Calu3 (cell line): ENCODE data around the gene FBXO15. TPM values are rescaled to one million over a fixed set of nuclear protein-coding genes. Genes with fewer than 3 reads are reported as not detected.

Source experiments
- BruUV-seq: library from RNA; stranded (reverse); fragments of 400-500 nt; replicated peaks from 2 replicates; lab custom pipeline; 2021; lab: Mats Ljungman, UMichigan
- CTCF ChIA-PET: fragments of 300-600 bp; sonication (Branson Sonifier 250); formaldehyde crosslinking; loops from one replicate; lab custom pipeline; 2022; ENCODE audit warnings: antibody characterized with exemption; lab: Charles Lee
- DNase-seq: peaks from one replicate; pipeline ENCODE4 v3.0.0; 2022
- H3K27ac Mint-ChIP-seq: one replicate; pipeline ENCODE4 v1.8.0; 2022; ENCODE audit warnings: mixed read lengths; ENCODE audit not compliant: unreplicated experiment
- H3K27me3 Mint-ChIP-seq: one replicate; pipeline ENCODE4 v1.8.0; 2022; ENCODE audit warnings: mixed read lengths; ENCODE audit not compliant: unreplicated experiment
- H3K36me3 Mint-ChIP-seq: one replicate; pipeline ENCODE4 v1.8.0; 2022; ENCODE audit warnings: mild to moderate bottlenecking, moderate library complexity, mixed read lengths; ENCODE audit not compliant: insufficient read depth, unreplicated experiment
- H3K4me1 Mint-ChIP-seq: one replicate; pipeline ENCODE4 v1.8.0; 2022; ENCODE audit warnings: mild to moderate bottlenecking, low read depth, mixed read lengths; ENCODE audit not compliant: unreplicated experiment
- H3K4me3 Mint-ChIP-seq: one replicate; pipeline ENCODE4 v1.8.0; 2022; ENCODE audit warnings: mild to moderate bottlenecking, low read depth, moderate library complexity, mixed read lengths; ENCODE audit not compliant: unreplicated experiment
- H3K9me3 Mint-ChIP-seq: one replicate; pipeline ENCODE4 v1.8.0; 2022; ENCODE audit warnings: low read depth, mixed read lengths; ENCODE audit not compliant: unreplicated experiment
- intact Hi-C: fragments of 100-400 bp; cut with micrococcal nuclease; formaldehyde crosslinking; loops from one replicate; pipeline ENCODE4 v1.10.0; 2022; ENCODE audit not compliant: unreplicated experiment
- total RNA-seq: library from RNA; stranded (reverse); gene quantifications from 2 replicates; pipeline ENCODE4 v1.2.3, GENCODE V29; 2022
- TF ChIP-seq, protein P1 (sequence below): fragments of 200-600 bp; IDR thresholded peaks from one replicate; pipeline ENCODE4 v1.8.0; 2022; ENCODE audit warnings: antibody characterized with exemption; ENCODE audit not compliant: unreplicated experiment

FBXO15 gene
- total RNA-seq, 1 experiment from 2014 or later: 1.5 TPM

DNA sequence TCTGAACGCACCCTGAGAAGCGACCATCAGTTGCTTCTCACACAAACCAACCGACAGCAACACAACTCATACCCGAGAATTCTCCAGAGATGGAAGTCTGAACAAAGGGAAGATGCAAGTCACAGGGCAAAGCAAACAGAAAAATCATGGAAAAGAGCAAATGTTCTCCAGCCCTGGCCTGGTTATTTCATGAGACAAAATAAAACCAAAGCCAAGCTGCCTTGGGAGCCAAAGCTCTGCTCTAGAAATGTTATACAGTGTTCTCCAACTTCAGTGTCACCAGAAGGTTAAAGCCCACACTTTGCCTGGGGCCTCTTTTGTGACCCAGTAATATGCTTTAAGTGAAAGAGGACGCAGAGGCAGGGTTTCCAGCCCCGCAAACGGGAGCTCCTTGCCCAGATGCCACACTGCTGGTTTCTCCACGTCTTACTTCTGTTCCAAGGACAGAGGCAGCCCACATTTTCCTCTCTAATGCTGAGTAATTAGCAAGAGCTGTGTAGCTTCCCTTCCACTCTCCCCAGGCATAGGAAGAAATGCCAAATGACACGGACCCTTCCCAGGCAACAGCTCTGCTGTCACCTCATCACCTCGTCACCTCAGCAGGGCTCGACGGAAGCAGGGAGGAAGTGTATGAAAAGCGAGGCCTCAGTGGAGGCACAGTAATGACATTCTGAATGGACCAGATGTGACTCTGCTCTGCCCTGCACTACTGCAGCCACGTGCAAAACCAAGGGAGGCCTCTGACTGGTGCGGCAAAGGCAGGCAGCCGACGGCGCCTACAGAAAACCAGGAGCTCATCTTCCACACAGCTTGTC lies 64.7 kb downstream of the FBXO15 start:
- intact Hi-C loops: loop anchor here (2.0 kb wide), 1 partner anchor 260 kb away; no protein-coding TSS in a partner anchor
- no peak overlapping the region for H3K27ac Mint-ChIP-seq
- peaks cover 9% of the 10 kb centered on the region for H3K4me1 Mint-ChIP-seq
- H3K27me3 Mint-ChIP-seq: no peaks in the 10 kb centered on the region
- H3K4me3 Mint-ChIP-seq: peak overlapping the region; percentile 32
- no peaks in the 10 kb centered on the region for H3K36me3 Mint-ChIP-seq
- CTCF ChIA-PET: interaction anchor here (0.6 to 1.9 kb wide), 6 partner anchors 10 to 947 kb away, joined by 3 to 12 read pairs (median 3); no protein-coding TSS in a partner anchor
- no peaks in the 10 kb centered on the region for H3K9me3 Mint-ChIP-seq
- BruUV-seq: no TSS peak
- no peak for DNase-seq
- TF ChIP-seq, protein P1, sequence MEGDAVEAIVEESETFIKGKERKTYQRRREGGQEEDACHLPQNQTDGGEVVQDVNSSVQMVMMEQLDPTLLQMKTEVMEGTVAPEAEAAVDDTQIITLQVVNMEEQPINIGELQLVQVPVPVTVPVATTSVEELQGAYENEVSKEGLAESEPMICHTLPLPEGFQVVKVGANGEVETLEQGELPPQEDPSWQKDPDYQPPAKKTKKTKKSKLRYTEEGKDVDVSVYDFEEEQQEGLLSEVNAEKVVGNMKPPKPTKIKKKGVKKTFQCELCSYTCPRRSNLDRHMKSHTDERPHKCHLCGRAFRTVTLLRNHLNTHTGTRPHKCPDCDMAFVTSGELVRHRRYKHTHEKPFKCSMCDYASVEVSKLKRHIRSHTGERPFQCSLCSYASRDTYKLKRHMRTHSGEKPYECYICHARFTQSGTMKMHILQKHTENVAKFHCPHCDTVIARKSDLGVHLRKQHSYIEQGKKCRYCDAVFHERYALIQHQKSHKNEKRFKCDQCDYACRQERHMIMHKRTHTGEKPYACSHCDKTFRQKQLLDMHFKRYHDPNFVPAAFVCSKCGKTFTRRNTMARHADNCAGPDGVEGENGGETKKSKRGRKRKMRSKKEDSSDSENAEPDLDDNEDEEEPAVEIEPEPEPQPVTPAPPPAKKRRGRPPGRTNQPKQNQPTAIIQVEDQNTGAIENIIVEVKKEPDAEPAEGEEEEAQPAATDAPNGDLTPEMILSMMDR: no peak

DNA sequence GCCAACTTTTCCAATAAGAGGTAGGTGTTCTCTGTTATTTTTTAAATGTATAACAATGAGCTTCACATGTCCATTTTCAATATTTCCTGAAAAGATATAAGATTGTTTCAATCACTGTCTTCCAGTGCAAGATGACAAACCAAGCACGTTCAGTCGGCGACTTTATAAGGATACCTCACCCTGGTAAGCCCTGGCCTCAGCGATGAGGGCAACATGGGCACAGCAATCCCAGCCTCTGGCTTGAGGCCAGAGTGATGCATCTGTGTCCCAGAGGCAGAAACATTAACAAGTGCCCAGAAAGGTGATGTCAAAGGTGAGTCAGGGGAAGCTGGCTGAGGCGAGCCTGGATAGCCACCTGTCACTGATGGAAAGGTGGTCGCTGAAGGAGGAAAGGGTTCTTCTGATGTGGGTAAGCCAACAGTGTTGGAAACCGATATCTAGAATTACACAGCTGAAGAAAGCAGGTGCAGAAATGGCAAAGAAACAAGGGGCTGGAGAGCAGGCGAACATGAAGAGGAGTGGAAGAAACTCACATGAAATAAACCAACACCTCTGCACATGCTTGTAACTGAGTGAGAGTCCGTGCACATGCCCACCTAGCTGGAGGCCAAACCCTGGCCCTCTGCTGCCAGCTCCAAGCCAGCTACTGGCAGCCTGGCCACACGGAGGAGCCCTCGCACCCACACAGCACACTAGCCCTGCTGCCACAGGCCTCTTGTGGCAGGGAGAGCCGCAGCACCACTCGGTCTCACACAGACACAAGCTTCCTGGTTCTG lies 65.5 kb downstream of the FBXO15 start:
- TF ChIP-seq, protein P1: peak; percentile 53
- Mint-ChIP-seq H3K36me3 (no peaks in the 10 kb centered on the region), H3K27me3 (no peaks in the 10 kb centered on the region), H3K4me1 (peaks cover 9% of the 10 kb centered on the region), H3K9me3 (no peaks in the 10 kb centered on the region), H3K4me3 (peak overlapping the region; percentile 32), H3K27ac (no peak overlapping the region)
- DNase-seq: peak; percentile 81
- intact Hi-C loops: loop anchor here (2.0 kb wide), 1 partner anchor 261 kb away; no protein-coding TSS in a partner anchor
- CTCF ChIA-PET: interaction anchor here (0.6 to 1.9 kb wide), 5 partner anchors 10 to 946 kb away, joined by 3 to 12 read pairs (median 3); no protein-coding TSS in a partner anchor
- BruUV-seq: no TSS peak

DNA sequence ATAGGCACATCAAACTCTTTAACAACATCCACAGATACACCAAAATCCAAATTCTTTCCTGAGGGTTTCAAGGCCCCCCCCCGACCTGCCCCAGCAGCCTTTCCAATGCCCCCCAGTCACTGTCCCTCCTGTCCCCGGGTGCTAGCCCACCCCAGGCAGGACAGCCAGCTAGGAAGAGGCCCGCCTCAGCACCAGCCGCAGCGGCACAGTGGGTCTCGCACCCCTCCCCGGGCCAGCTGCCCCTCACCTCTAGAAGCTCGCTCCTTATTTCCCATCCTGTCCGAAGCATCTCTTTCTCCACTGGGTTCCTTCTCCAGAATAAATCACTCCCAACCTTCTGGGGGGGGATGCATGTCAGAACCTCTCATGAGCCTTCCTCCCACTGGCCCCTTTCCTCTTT lies 69.4 kb downstream of the FBXO15 start:
- CTCF ChIA-PET: no interaction called here
- BruUV-seq: no TSS peak
- DNase-seq: no peak

More for the DNA sequence above, 69.4 kb downstream of the FBXO15 start:
- Mint-ChIP-seq H3K9me3 (no peaks in the 10 kb centered on the region), H3K27me3 (peaks cover under 1% of the 10 kb centered on the region), H3K27ac (no peak overlapping the region), H3K4me3 (no peak overlapping the region), H3K36me3 (no peaks in the 10 kb centered on the region), H3K4me1 (peaks cover 9% of the 10 kb centered on the region)
- intact Hi-C loops: no loop called here
- TF ChIP-seq, protein P1: no peak
